Measurements from ENCODE around the gene LRTM1.
A peak's percentile ranks its signal among the peaks of the same experiment; 100 is the strongest.

The LRTM1 gene

GRCh38 chr3:54939557-54940300 lies 11.9 kb upstream of the LRTM1 start:
- DNase-seq: no peak

DNA sequence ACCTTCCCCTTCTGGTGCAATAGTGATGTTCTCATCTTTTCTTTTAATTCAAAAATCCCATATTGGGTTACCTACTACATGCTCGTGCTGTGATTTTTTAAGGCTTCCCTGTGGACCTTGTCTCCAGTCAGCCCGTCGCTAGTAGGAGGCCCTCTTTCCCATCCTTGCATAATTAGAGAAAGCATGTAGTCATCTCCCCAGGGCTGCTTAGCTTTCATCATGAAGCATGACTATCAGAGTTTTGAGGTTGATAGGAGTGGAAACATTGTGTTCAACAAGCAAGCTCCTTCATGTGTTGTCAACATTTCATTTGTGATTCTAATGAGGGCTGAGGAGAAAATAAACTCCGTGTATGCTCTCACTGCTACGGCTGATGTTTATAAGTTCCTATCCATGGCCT lies 8.7 kb upstream of the LRTM1 start:
- DNase-seq: no peak

DNA sequence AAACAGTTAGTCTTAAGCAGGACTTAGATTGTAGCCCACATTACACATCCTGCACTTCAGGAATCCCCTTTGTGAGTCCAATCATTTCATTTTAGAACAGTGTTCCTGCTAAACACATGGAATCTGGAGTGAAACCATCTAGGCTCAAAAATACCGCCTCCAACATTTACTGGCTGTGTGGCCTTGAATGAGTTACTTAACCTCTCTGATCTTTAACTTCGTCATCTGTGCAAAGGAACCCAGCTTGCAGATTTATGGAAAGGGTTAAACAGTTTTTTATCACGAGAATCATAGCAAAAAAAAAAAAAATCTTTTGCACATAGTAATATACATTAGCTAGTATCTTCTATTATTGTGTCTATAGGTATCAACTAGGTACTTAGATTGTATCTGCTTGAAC lies 8.0 kb upstream of the LRTM1 start:
- DNase-seq: no peak

GRCh38 chr3:54932606-54933005 lies 4.7 kb upstream of the LRTM1 start:
- DNase-seq: no peak

GRCh38 chr3:54931182-54931581 lies 3.3 kb upstream of the LRTM1 start:
- DNase-seq: no peak

- DNase-seq: no peak
Measured at GRCh38 chr3:54918516-54918915, 9.3 kb downstream of the LRTM1 start.

DNA sequence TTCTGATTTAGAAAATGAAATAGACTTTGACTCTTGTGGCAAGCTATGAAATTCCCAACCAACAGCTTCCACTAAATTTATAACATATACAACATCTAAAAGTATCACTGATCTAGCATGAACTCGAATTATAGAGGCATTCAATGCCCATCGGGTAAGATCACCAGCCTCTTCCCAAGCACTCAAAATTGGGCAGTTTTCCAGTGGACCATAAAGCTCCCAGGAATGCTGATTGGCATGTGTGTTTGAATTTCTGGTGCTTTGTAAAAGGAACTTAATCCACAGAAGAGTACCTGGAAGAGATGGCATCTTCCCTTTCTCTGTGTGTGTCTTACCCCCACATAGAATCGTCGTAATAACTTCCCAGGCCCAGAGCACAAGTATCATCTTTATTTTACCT lies 10.0 kb downstream of the LRTM1 start:
- no peak for DNase-seq

GRCh38 chr3:54917174-54917573 lies 10.7 kb downstream of the LRTM1 start:
- DNase-seq: no peak

- DNase-seq: no peak
Measured at GRCh38 chr3:54916732-54917131, 11.1 kb downstream of the LRTM1 start.

GRCh38 chr3:54915976-54916375 lies 11.9 kb downstream of the LRTM1 start:
- no peak for DNase-seq

DNA sequence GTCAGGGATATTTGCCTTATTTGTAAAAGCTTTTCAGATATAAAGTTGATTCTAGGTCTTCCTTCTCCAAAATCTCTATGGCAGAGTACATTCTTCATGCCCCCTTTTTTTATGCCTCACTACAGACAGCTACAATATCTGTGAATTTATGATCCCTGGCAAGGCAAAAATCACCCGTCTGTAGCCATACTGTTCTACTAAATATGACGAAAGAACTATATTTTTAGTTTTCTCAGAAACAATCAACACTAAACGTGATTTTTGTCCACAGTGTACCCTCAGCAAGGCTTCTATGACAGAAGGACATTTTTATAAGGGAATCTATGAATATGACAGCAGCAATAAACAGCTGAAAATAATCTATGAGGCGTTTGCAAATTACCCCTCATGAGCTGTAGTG lies 12.7 kb downstream of the LRTM1 start:
- DNase-seq: no peak

DNA sequence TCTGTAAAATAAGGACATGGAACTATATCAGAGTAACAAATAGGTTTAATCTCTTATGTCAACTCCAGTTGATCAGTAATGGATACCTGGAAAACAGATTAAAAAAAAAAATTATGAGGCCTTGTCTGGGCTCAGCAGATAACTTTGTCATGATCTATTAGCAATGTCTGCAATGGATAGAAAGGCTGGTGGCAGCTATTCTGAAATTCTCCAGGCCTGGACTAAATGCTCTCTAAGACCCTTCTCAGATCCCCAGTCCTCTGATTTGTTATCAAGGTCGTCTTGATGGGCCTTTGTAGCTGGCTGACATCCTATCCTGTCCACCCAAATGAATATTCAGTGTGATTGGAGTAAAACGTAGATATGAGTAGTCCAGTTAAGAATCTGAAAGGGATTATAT lies 13.7 kb downstream of the LRTM1 start:
- no peak for DNase-seq

DNA sequence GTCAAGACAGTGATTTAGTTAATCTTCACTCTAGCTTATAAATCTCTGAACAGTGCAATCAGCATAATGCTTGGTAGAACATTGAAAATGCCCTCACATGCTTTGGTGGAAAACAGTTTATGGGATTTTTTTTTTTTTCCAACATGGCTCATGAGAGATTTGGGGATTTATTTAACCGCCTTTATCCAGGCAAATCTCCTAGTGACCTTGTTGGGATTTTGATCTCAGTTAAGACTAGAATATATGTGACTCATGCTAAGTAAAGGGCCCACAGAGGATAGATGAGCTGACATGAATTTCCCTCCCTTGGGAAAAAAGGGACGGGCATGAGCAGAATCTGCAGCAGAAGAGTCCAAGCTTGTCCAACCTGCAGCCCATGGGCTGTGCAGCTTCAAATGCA lies 18.7 kb downstream of the LRTM1 start:
- DNase-seq: no peak

GRCh38 chr3:54906763-54907162 lies 21.1 kb downstream of the LRTM1 start:
- DNase-seq: no peak

DNA sequence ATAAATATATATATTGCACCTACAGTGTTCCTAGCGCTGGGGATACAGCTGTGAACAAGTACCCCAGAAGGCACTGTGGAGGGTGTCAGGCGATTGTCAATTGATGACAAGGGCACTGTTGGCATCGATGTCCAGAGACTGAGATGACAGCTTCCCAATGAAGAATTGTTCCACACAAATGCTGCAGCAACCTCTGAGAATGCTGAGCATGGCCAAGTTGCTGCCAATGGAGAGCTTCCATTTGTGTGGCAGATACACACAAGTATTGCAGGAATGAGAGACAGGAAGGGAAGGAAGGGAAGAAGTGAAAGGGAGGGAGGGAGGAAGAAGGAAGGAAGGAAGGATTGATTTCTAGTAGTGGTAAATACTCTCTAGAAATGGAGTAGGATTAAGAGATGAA lies 21.9 kb downstream of the LRTM1 start:
- no peak for DNase-seq

DNA sequence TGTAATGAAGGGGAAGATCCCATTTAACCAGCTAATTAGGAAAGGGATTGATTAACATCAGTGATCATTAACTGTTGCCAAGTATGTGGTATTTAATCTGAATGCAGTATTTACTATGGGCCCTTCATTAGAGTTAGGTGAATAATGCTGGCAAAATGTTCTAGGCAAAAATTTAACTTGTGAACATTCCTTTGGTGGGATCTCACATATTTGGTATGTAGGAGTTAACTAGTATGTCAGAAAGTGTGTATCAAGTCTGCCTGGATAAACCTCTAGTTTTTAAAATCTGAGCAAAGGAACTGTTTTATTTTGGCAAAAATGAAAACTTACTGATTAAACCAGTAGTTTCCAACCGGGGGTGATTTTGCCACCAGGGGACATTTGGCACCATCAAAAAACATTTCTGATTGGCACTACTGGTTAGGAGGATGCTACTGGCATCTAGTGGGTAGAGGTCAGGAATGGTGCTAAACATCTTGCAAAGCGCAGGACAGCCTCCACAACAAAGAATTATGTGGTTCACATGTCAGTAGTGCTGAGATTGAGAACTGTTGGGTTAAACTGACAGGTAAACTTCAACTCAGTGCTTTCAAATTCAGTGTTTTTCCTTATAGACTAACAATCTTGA lies 22.5 kb downstream of the LRTM1 start:
- no peak for DNase-seq

DNA sequence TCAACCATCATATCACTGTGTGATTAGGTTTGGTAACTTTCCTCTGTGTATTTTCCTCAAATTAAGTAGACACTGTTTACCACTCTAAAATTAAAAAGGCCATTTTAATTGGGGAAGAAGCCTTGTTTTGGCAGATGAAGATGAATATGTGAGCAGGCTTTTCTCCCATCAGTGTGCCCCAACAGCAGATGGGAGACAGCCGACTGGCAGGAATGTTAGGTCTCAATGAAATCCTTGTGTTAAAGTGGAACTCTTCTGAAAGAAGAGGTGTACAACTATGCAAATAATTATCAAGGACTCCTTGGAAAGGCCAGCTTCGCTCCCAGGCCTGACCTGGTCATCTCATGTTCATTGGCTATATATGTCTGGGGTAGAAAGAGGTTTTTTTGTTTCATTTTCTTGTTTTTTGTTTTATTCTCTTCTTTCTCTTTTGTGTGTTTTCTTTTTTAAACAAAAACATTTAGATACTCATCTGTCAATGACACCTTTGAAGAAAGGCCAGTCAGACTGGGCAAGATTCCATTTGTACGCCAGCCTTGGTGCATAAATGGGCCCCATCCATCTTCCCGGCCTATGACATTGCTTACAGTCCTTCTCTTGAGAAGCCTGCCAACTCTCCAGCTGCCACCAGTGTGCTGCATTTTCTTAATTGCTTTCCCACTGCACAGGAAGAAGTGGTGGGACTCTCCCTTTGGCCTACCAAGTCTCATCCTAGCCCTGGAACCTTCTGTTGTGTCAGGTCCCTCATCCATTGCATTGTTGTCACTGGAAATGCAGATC lies 25.8 kb downstream of the LRTM1 start:
- no peak for DNase-seq

DNA sequence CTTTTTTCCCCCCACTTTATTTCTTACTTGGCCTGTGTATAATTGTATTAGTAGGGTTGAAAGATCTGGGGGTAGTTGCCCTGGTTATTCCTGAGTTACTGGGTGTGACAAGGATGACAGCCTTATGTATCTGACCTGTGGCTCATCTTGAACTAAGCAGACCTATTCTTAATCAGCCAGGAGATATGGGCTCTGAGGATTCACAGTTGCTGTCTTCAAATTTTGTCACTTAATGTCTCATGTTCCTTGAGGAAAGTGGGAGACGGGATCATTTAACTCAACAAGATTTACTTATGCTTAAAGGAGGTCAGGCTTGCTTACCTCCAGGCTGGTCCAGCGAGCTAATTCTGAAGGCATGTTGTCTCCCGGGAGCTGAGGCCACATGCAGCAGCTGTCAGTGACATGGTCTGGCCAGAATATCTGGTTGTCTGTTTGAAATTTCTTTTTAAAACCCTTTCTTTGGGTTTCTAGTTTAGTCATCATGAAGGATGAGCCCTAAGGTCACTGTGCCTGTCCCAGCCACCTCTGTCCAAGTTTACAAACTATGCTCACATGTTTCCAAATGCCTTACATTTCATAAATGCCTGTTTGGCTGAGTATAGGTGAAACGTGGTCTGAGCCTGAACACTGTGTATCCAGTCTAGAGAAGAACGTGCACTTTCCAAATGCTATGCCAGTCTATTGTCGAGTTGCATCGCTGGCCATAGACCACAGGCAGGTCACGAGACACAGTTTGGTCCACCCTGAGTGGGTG lies 26.8 kb downstream of the LRTM1 start:
- DNase-seq: no peak

DNA sequence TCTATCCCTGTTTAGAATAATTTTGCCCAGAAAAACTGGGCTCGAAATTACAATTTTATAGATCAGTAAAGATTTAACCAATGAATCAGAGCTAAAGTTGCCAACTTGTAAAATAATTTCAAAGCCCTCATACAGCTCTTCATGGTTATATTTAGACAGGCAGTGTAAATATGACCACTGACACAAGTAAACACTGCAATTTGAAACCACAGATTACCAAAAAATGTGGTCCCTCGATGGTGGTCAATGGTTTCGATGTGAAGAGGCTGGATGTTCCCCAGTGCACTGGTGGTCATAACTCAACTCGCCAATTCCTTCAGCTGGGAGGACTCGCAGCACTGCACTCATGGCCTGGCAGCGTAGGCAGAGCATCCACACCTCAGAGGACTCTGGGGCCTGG lies 28.6 kb downstream of the LRTM1 start:
- no peak for DNase-seq

DNA sequence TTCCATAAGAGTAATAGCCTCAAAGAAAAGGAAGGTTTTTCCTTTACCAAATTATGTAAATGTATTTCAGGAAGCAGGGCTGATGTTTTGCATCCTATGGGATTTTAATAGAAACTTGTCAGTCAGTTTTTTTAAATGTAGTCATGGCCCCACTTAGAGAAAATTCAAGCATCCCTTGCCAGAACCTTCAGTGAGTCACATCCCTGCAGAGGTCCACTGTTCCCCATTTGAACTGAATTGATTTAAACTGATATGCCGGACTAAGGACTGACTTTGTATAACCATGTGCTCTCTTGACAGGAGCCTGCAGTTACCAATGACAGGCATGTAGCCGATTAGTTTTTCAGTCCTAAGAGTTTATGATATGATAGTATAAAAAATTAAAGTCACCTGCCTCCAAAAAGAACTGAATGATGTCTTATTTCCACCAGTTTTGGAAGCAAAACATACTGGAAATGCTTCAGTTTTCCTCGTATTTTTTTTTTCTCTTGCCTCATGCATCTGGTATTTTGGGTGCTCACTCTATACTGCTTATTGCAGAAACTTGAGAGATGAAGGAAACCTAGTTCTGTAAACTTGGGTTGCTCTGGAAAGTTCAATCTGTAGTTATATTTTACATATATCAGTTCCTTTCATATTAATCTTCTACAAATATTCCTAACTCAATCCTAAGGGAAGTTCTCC lies 30.7 kb downstream of the LRTM1 start:
- no peak for DNase-seq

DNA sequence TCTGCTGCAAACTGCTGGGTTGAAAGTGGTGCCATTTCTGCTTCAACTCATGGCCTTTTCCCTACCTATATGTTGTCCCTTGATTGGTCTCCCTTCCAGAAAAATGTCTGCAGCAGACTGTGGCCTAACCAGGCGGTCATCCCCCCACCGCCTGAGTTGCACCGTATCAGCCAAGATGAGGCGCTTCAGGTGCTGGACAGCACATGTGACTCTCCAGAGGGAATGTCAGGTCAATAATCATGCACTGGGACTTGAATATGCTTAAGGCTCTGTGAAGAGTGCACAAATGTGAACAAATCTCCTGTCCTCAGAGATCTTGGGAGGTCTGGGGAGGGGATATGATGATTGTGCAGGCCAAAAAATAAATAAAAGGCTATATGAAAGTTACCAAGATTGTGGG lies 32.2 kb downstream of the LRTM1 start:
- no peak for DNase-seq

GRCh38 chr3:54892168-54892567 lies 35.7 kb downstream of the LRTM1 start:
- no peak for DNase-seq

- peak; percentile 56 for DNase-seq
Measured at GRCh38 chr3:54891540-54891897, 36.3 kb downstream of the LRTM1 start.

Measured in 8988T (cell line).